Measurements from ENCODE around the gene PRKX. TPM values are rescaled to one million over a fixed set of nuclear protein-coding genes. Genes with fewer than 3 reads are reported as not detected.
"Not testable (repeated sequence)": the region's sequence is repeated elsewhere in the genome, so short reads cannot be mapped to it uniquely, and the experiment has no call there.

The PRKX gene
- total and polyA plus RNA-seq, 4 donors: 10.7 to 18.4 (median 12.2) TPM

DNA sequence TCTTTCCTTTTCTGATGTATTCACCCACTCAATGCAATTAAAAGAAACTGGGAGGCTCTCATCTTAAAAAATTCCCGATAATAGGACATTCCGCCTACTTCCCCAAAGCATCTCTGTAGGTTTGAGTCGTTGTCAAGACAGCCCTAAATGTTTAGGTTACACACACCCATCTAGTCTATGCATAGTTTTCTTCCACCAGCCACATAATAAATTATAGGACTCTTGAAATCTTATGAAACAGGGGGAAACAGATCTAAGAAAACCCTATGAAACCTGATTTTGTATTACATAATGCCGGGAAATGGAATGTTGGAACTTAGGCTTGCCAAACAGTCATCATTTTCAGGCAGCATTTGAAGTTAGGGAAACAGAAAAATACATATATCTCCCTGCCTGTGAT lies 150.0 kb downstream of the PRKX start:
- WGBS (ENCODE audit: insufficient coverage): 80% methylated on average over 1 of the region's 4 CpGs
- H3K4me3 ChIP-seq (ENCODE audit: low read depth, low read length): no peak overlapping the region
- H3K9me3 ChIP-seq (ENCODE audit: control insufficient read depth, insufficient read depth, low read length): no peaks in the 10 kb centered on the region
- no peaks in the 10 kb centered on the region for H3K4me1 ChIP-seq (ENCODE audit: control insufficient read depth, insufficient read depth, low read length)
- no peaks in the 10 kb centered on the region for H3K27me3 ChIP-seq (ENCODE audit: control insufficient read depth, insufficient read depth, low read length)
- no peaks in the 10 kb centered on the region for H3K36me3 ChIP-seq (ENCODE audit: control insufficient read depth, insufficient read depth, low read length)
- H3K27ac ChIP-seq (ENCODE audit: low read depth, low read length): no peak overlapping the region
- no peak for DNase-seq (ENCODE audit: low read depth in 4 of 6, low spot score in 6 of 6)

DNA sequence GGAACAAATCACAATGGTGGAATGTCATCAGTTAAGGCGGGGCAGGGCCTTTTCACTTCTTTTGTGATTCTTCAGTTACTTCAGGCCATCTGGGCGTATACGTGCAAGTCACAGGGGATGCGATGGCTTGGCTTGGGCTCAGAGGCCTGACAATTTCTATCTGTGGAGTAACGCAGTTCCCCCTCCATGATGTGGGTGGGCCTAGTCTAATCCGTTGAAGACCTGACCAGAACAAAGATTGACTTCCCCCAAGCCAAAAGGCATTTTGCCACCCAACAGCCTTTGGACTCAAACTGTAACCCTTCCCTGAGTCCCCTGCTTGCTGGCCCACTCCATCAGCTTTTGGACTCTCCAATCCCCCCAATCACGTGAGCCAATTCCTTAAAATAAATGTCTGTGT lies 153.4 kb downstream of the PRKX start:
- not testable (repeated sequence) for DNase-seq (ENCODE audit: low read depth in 4 of 6, low spot score in 6 of 6)

More for the DNA sequence above, 153.4 kb downstream of the PRKX start:
- not testable (repeated sequence) for H3K27me3 ChIP-seq (ENCODE audit: control insufficient read depth, insufficient read depth, low read length); H3K36me3 ChIP-seq (ENCODE audit: control insufficient read depth, insufficient read depth, low read length); H3K4me1 ChIP-seq (ENCODE audit: control insufficient read depth, insufficient read depth, low read length); H3K4me3 ChIP-seq (ENCODE audit: low read depth, low read length); H3K27ac ChIP-seq (ENCODE audit: low read depth, low read length); H3K9me3 ChIP-seq (ENCODE audit: control insufficient read depth, insufficient read depth, low read length)
- WGBS (ENCODE audit: insufficient coverage): 100% methylated on average over 3 of the region's 7 CpGs

Small RNA genes lying within 50 kb of the gene (small RNA-seq; reads per million reads assigned to genes)
- gene RF00019 (ENCODE audit: low replicate concordance) (not detected), gene RNU6-114P (ENCODE audit: low replicate concordance) (not detected)
